K562 (cell line): Measurements from ENCODE around the gene FRMD7. TPM values are rescaled to one million over a fixed set of nuclear protein-coding genes. Genes with fewer than 3 reads are reported as not detected.
A peak's percentile ranks its signal among the peaks of the same experiment; 100 is the strongest.

ENCODE experiments used
- ATAC-seq: fragments of 200-7000 bp; cut with Tn5 transposase; 3 replicates; pipeline ENCODE4 v1.9.1; 2020; ENCODE audit warnings: moderate library complexity
- BruUV-seq: library from RNA; stranded (reverse); fragments of 400-500 nt; replicated peaks from 2 replicates; lab custom pipeline; 2021; lab: Mats Ljungman, UMichigan
- CTCF ChIA-PET: fragments of 300-600 bp; formaldehyde crosslinking; extraction: SDS; loops from one replicate; lab custom pipeline; 2021; ENCODE audit warnings: low intra/inter-chr PET ratio; lab: Yijun Ruan, JAX
- POLR2A ChIA-PET: fragments of 300-600, 350-650 bp; sonication (Branson Sonifier 250); formaldehyde crosslinking; extraction: SDS; loops from one replicate; lab custom pipeline; 2021; ENCODE audit warnings: antibody characterized with exemption, inconsistent platforms; lab: Yijun Ruan, JAX
- DNase-seq, 4 experiments: peaks; one replicate each; pipeline versions ENCODE4 v3.0.0 to v3.0.0-alpha.2; 2011 to 2018; ENCODE audit warnings: low spot score in 3 of 4, mixed read lengths in 3 of 4; ENCODE audit errors: extremely low read depth in 1 of 4
- FAIRE-seq: peaks from 2 replicates; lab custom pipeline; 2011; peaks lifted over from hg19 to GRCh38; lab: Jason Lieb, UNC
- H2AFZ ChIP-seq: 2 replicates; pipeline ENCODE4 v1.6.0; 2011; ENCODE audit warnings: low read depth, low read length, control low read depth, inconsistent platforms
- H3K27ac ChIP-seq: fragments of 200-600 bp; 3 replicates; pipeline ENCODE4 v1.8.0; 2011; ENCODE audit warnings: low read depth, mild to moderate bottlenecking, control low read depth, inconsistent platforms, low read length, moderate library complexity, mixed read lengths; ENCODE audit errors: extremely low read depth
- H3K27me3 ChIP-seq, 2 experiments: fragments of 300-600 bp in 1 of 2; 2 replicates in 1 of 2; 3 replicates in 1 of 2; pipeline versions ENCODE4 v1.6.0 to v1.8.0; 2011; ENCODE audit warnings: inconsistent platforms in 2 of 2, low read length in 2 of 2, mild to moderate bottlenecking in 1 of 2, mixed read lengths in 1 of 2, moderate library complexity in 1 of 2; ENCODE audit not compliant: control insufficient read depth in 2 of 2, insufficient read depth in 2 of 2
- H3K36me3 ChIP-seq: fragments of 300-600 bp; 3 replicates; pipeline ENCODE4 v1.8.0; 2011; ENCODE audit warnings: mild to moderate bottlenecking, low read length, inconsistent platforms; ENCODE audit not compliant: control insufficient read depth, insufficient read depth
- H3K4me1 ChIP-seq, 2 experiments: fragments of 200-600 bp in 1 of 2; replicated peaks in 1 of 2; 2 replicates in 1 of 2; 3 replicates in 1 of 2; pipeline versions ENCODE4 v1.5.1 to v1.8.0; 2011; ENCODE audit warnings: inconsistent platforms in 2 of 2, low read length in 2 of 2, mild to moderate bottlenecking in 1 of 2, mixed read lengths in 1 of 2, moderate library complexity in 1 of 2; ENCODE audit not compliant: control insufficient read depth in 2 of 2, insufficient read depth in 2 of 2
- H3K4me2 ChIP-seq: 2 replicates; pipeline ENCODE4 v1.6.1; 2011; ENCODE audit warnings: low read length, control low read depth, inconsistent platforms, mixed read lengths; ENCODE audit not compliant: insufficient read depth
- H3K4me3 ChIP-seq: fragments of 200-600 bp; sonication (generic), shearing (Covaris generic); 2 replicates; pipeline ENCODE4 v1.5.1; 2016; ENCODE audit warnings: control low read depth, inconsistent platforms
- H3K79me2 ChIP-seq: fragments of 200-600 bp; 3 replicates; pipeline ENCODE4 v1.8.0; 2011; ENCODE audit warnings: low read length, inconsistent platforms; ENCODE audit not compliant: control insufficient read depth, insufficient read depth
- H3K9ac ChIP-seq, 2 experiments: 2 replicates each; pipeline versions ENCODE4 v1.6.0 to v1.6.1; 2011; ENCODE audit warnings: low read depth in 2 of 2, low read length in 2 of 2, control low read depth in 1 of 2, inconsistent platforms in 1 of 2, mild to moderate bottlenecking in 1 of 2, mixed read lengths in 1 of 2; ENCODE audit not compliant: insufficient read depth in 1 of 2
- H3K9me1 ChIP-seq: one replicate; pipeline ENCODE4 v1.6.0; 2011; ENCODE audit warnings: inconsistent platforms, mild to moderate bottlenecking, low read length, moderate library complexity; ENCODE audit not compliant: control insufficient read depth, insufficient read depth
- H3K9me3 ChIP-seq: replicated peaks from 2 replicates; pipeline ENCODE4 v1.5.1; 2011; ENCODE audit warnings: low read depth, low read length, inconsistent platforms; ENCODE audit not compliant: control insufficient read depth, insufficient read depth
- H4K20me1 ChIP-seq: replicated peaks from 2 replicates; pipeline ENCODE4 v1.6.1; 2011; ENCODE audit warnings: low read length, inconsistent platforms, mixed read lengths; ENCODE audit not compliant: control insufficient read depth, insufficient read depth
- MAFF ChIP-seq: IDR thresholded peaks from 2 replicates; pipeline ENCODE4 v1.6.1; 2012; ENCODE audit warnings: low read length, improper control_type of control experiment
- POLR3G ChIP-seq: IDR thresholded peaks from 2 replicates; pipeline ENCODE4 v1.6.1; 2011; ENCODE audit not compliant: insufficient read length, insufficient replicate concordance; ENCODE audit errors: extremely low read depth
- PRDM10 ChIP-seq: fragments of 450-650 bp; IDR thresholded peaks from 2 replicates; pipeline ENCODE4 v1.6.1; 2018; ENCODE audit not compliant: partially characterized antibody
- XRCC3 ChIP-seq: fragments of 450-650 bp; IDR thresholded peaks from 2 replicates; pipeline ENCODE4 v1.6.1; 2017; ENCODE audit warnings: mild to moderate bottlenecking, moderate library complexity
- XRCC5 ChIP-seq: fragments of 200-400 bp; formaldehyde crosslinking; IDR thresholded peaks from 2 replicates; pipeline ENCODE4 v1.6.1; 2017; ENCODE audit warnings: low read depth, mild to moderate bottlenecking, low read length
- ZNF76 ChIP-seq: fragments of 250-450 bp; sonication (Bioruptor Pico); IDR thresholded peaks from 2 replicates; pipeline ENCODE4 v1.4.0; 2020; ENCODE audit warnings: mild to moderate bottlenecking, moderate library complexity, borderline replicate concordance
- WGBS: fragments of 100-300 bp; shearing (Covaris generic); methylation state at CpG from one replicate; pipeline ENCODE4 v1.1.6; 2016; ENCODE audit warnings: low coverage, mixed read lengths; ENCODE audit not compliant: insufficient coverage; ENCODE audit errors: missing lambda C conversion rate; 5-methylcytosine and 5-hydroxymethylcytosine counted together
- in situ Hi-C: fragments of 300-500 bp; cut with MboI; formaldehyde crosslinking; loops from 4 replicates; pipeline ENCODE4 v1.15.0; 2018; ENCODE audit warnings: inconsistent platforms, mixed read lengths
- intact Hi-C: fragments of 100-400 bp; cut with micrococcal nuclease; formaldehyde crosslinking; loops from 2 replicates; pipeline ENCODE4 v1.14.2; 2022
- polyA plus RNA-seq, 8 experiments: library from polyadenylated mRNA; depleted of rRNA in 4 of 8; stranded (reverse) in 5 of 8; unstranded in 3 of 8; fragments of >200 nt; fragmentation: Nextera tagmentation in 2 of 8; fragmentation: Illumina TruSeq in 1 of 8; extraction: Ambion mirVana in 2 of 8; extraction: Trizol in 1 of 8; gene quantifications; 2 replicates each; pipeline versions ENCODE4 v1.2.1 to v1.2.3, GENCODE V29; 2011 to 2014; ENCODE audit warnings: inconsistent platforms in 1 of 8, missing spikeins in 1 of 8
- total RNA-seq, 7 experiments: library from RNA; depleted of rRNA in 6 of 7; stranded (reverse); fragments of >200 nt in 6 of 7; fragmentation: Illumina TruSeq in 2 of 7; extraction: Trizol in 2 of 7; gene quantifications; 2 replicates each; pipeline versions ENCODE4 v1.2.1 to v1.2.3, GENCODE V29; 2011 to 2021; ENCODE audit warnings: low replicate concordance in 1 of 7

FRMD7 gene
- total and polyA plus RNA-seq, 9 of the 15 experiments (the other 6 are each of a cell fraction or from before 2014, with no cell fraction given) = 0.06 to 0.09 TPM; not detected in 7

GRCh38 chrX:132046533-132046932, 81.3 kb downstream of the FRMD7 start (continued):
- no peak for TF ChIP-seq PRDM10

GRCh38 chrX:132045456-132045855, 82.4 kb downstream of the FRMD7 start:
- in situ Hi-C loops = no loop called here
- FAIRE-seq = no peak

More at GRCh38 chrX:132045456-132045855, 82.4 kb downstream of the FRMD7 start:
- BruUV-seq = no TSS peak
- Histone ChIP-seq H2AFZ (no peak overlapping the region), H3K9me1 (no peaks in the 10 kb centered on the region), H3K4me2 (no peak overlapping the region; the same call in 1 of the 2 replicates), H3K9me3 (no peaks in the 10 kb centered on the region), H3K4me1 (peaks cover 0 to 20% of the 10 kb centered on the region in 2 experiments; a peak in 3 of 5 replicates), H3K9ac (no peak overlapping the region; a peak in 1 of 4 replicates), H3K27me3 (no peaks in the 10 kb centered on the region), H3K79me2 (peaks cover 94% of the 10 kb centered on the region)
- DNase-seq = no peak
- POLR2A ChIA-PET = interaction anchor here (0.8 to 1.4 kb wide), 3 partner anchors 12 to 442 kb away, joined by 3 to 7 read pairs (median 3); no protein-coding TSS in a partner anchor
- CTCF ChIA-PET = no interaction called here
- no peak for TF ChIP-seq POLR3G
- no peak for TF ChIP-seq XRCC5
- TF ChIP-seq ZNF76 (CRISPR knock-in tag) = no peak
- TF ChIP-seq XRCC3 = no peak
- no peak for TF ChIP-seq MAFF
- TF ChIP-seq, all 486 proteins: peak for 0
- Histone ChIP-seq H4K20me1 (peaks cover 5% of the 10 kb centered on the region; the same call in 1 of the 2 replicates), H3K4me3 (no peak overlapping the region), H3K27ac (peak overlapping the region; percentile 61), H3K36me3 (peaks cover 9% of the 10 kb centered on the region; the same call in 1 of the 3 replicates)
- 29% methylated on average over 2 of the region's 2 CpGs for WGBS
- intact Hi-C loops = loop anchor here (2.0 kb wide), 1 partner anchor 23 kb away; the partner anchor contains the start of gene STK26
- ATAC-seq = no peak
